Measurements from ENCODE around the gene ADARB2. TPM values are rescaled to one million over a fixed set of nuclear protein-coding genes. Genes with fewer than 3 reads are reported as not detected.
"Not testable (repeated sequence)": the region's sequence is repeated elsewhere in the genome, so short reads cannot be mapped to it uniquely, and the experiment has no call there.

Gene ADARB2
- total RNA-seq, 6 experiments from 2014 or later, result not detected

DNA sequence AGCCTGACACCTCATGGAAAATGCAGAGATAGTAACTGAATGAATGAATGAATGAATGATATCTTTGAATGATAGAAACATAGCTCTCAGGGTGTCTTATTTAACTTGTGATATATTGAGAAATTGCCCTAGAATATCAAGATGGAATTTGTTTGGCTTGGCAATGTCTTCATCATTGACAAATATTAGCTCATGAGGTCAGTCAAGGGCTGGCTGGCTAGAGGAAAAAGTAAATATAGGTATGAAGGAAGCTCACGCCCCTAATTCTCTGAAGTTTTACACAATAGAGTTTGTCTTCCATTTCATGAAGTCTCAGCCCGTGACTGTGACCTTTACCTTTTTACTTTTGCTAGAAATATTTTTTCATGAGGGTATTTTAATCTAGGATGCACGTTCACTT, 305.2 kb downstream of the ADARB2 start:
- Mint-ChIP-seq H3K36me3 (ENCODE audit: low read depth) (peaks cover under 1% of the 10 kb centered on the region; the same call in 1 of the 2 replicates), H3K4me1 (ENCODE audit: low read depth) (no peaks in the 10 kb centered on the region), H3K4me3 (no peak overlapping the region), H3K27me3 (ENCODE audit: insufficient read depth) (no peaks in the 10 kb centered on the region), H3K9me3 (peaks cover 34% of the 10 kb centered on the region), H3K27ac (no peak overlapping the region)
- DNase-seq, result no peak
- TF ChIP-seq, protein P1, sequence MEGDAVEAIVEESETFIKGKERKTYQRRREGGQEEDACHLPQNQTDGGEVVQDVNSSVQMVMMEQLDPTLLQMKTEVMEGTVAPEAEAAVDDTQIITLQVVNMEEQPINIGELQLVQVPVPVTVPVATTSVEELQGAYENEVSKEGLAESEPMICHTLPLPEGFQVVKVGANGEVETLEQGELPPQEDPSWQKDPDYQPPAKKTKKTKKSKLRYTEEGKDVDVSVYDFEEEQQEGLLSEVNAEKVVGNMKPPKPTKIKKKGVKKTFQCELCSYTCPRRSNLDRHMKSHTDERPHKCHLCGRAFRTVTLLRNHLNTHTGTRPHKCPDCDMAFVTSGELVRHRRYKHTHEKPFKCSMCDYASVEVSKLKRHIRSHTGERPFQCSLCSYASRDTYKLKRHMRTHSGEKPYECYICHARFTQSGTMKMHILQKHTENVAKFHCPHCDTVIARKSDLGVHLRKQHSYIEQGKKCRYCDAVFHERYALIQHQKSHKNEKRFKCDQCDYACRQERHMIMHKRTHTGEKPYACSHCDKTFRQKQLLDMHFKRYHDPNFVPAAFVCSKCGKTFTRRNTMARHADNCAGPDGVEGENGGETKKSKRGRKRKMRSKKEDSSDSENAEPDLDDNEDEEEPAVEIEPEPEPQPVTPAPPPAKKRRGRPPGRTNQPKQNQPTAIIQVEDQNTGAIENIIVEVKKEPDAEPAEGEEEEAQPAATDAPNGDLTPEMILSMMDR (IDR thresholded peaks at IDR 0.05), result no peak

DNA sequence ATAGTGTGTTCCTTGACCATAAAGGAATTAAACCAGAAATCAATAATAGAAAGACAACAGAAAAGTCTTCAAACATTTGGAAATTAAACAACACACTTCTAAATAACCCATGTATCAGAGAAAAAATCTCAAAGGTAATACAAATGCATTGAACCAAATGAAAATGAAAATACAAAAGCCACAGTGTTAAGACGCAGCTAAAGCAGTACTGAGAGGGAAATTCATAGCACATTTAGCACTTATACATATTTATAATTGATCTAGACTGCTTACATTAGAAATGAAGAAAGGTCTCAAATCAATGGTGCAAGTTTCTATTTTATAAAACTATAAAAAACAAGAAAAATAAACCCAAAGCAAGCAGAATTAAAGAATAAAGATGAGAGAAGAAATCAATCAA, 306.1 kb downstream of the ADARB2 start:
- Mint-ChIP-seq H3K4me3 (no peak overlapping the region), H3K27me3 (ENCODE audit: insufficient read depth) (no peaks in the 10 kb centered on the region), H3K9me3 (peaks cover 36% of the 10 kb centered on the region), H3K4me1 (ENCODE audit: low read depth) (no peaks in the 10 kb centered on the region), H3K36me3 (ENCODE audit: low read depth) (no peaks in the 10 kb centered on the region; the same call in 1 of the 2 replicates), H3K27ac (no peak overlapping the region)
- no peak for DNase-seq
- TF ChIP-seq, protein P1 (IDR thresholded peaks at IDR 0.05), result no peak

DNA sequence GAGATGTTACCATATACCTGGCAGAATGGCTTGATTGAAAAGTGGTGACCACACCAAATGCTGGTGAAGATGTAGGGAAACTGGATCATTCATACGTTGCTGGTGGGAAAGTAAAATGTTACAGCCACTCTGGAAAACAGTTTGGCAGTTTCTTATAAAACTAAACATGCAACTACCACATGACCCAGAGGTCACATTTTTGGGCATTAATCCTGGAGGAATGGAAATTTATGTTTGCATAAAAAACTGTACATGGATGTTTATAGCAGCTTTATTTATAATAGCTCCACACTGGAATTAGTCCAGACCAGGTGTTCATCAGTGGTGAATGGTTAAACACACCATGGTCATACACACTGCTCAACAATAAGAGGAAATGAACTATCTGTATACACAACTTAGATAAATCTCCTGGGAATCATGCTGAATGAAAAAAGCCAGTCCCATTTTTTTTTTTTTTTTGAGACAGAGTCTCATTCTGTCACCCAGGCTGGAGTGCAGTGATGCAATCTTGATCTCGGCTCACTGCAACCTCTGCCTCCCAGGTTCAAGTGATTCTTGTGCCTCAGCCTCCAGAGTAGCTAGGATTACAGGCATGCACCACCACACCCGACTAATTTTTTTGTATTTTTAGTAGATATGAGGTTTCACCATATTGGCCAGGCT, 309.7 kb downstream of the ADARB2 start:
- not testable (repeated sequence) for H3K4me1 Mint-ChIP-seq (ENCODE audit: low read depth); DNase-seq; H3K4me3 Mint-ChIP-seq; H3K27ac Mint-ChIP-seq; H3K36me3 Mint-ChIP-seq (ENCODE audit: low read depth); H3K27me3 Mint-ChIP-seq (ENCODE audit: insufficient read depth)
- peaks cover 41% of the 10 kb centered on the region for H3K9me3 Mint-ChIP-seq

DNA sequence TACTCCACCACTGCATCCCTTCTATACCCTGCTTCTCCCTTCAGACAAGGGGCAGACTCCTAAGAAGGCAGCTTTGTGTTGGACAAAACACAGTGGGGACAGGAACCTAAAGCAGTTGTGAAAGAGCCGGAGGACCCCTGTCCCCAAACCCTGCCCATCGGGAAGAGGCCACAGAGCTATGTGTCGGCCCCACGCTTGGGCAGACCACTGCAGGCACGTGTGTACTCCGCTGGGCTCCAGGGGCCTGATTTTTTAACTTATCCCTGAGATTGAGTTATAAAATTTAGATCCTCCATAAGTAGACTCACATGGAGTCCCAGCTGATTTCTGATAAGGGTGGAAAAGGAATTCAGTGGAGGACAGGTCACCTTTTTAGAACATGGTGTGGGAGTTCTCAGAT, 310.5 kb downstream of the ADARB2 start:
- Mint-ChIP-seq H3K27me3 (ENCODE audit: insufficient read depth) (no peaks in the 10 kb centered on the region; the same call in 1 of the 2 replicates), H3K36me3 (ENCODE audit: low read depth) (no peaks in the 10 kb centered on the region), H3K9me3 (peaks cover 39% of the 10 kb centered on the region), H3K27ac (no peak overlapping the region), H3K4me1 (ENCODE audit: low read depth) (no peaks in the 10 kb centered on the region), H3K4me3 (no peak overlapping the region)
- TF ChIP-seq, protein P1 (IDR thresholded peaks at IDR 0.05), result no peak
- no peak for DNase-seq

DNA sequence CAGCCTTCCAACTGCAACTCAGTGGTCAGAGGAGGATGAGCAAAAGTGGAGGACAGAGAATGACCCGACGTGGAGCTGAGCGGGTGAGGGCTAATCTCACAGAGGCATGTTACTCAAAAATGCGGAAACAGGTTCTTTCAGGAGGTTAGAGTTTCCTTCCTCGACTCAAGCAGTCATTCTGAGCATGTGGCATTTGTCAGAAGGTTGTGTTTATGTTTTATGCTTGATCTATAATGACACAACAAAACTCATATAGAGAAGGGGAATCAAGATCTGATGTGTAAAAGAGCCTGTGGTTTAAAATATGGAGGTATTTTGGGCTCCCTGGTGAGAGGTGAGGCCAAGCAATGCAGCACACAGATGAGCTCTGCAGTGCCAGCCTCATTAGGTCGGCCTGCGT, 311.4 kb downstream of the ADARB2 start:
- Mint-ChIP-seq H3K4me1 (ENCODE audit: low read depth) (no peaks in the 10 kb centered on the region), H3K27me3 (ENCODE audit: insufficient read depth) (no peaks in the 10 kb centered on the region; the same call in 1 of the 2 replicates), H3K9me3 (peaks cover 35% of the 10 kb centered on the region), H3K27ac (no peak overlapping the region), H3K36me3 (ENCODE audit: low read depth) (no peaks in the 10 kb centered on the region), H3K4me3 (no peak overlapping the region)
- no peak for DNase-seq
- TF ChIP-seq, protein P1 (IDR thresholded peaks at IDR 0.05), result no peak

DNA sequence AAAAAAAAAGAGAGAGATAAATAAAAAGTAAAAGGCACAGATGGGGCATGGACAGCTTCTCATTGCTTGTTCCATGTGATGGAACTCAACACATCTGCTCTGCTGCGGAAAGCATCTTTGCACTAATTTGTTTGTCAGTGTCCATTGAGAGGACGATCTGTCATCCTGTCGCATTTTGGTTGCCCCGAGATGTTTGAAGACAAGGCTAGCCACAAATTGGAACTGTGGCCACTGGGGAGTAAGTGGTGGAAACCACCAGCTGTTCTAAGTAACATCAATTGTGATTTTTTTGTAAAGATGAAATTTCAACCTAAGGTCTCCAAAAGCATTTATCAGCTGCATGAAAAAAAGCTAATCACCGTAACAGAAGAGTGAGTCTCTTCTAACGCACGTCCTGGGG, 312.7 kb downstream of the ADARB2 start:
- H3K9me3 Mint-ChIP-seq, result peaks cover 22% of the 10 kb centered on the region; the same call in 1 of the 2 replicates
- H3K27ac Mint-ChIP-seq, result no peak overlapping the region
- TF ChIP-seq, protein P1 (IDR thresholded peaks at IDR 0.05), result no peak
- no peaks in the 10 kb centered on the region for H3K4me1 Mint-ChIP-seq (ENCODE audit: low read depth)
- no peaks in the 10 kb centered on the region; the same call in 1 of the 2 replicates for H3K27me3 Mint-ChIP-seq (ENCODE audit: insufficient read depth)
- no peaks in the 10 kb centered on the region for H3K36me3 Mint-ChIP-seq (ENCODE audit: low read depth)
- no peak overlapping the region for H3K4me3 Mint-ChIP-seq
- DNase-seq, result no peak

Data from HFFc6 (cell line).